Body of pancreas (tissue), 4 donors: ENCODE measurements around the gene PALLD.

Experiments
- CTCF ChIP-seq, 7 experiments: fragments of 450-650 bp in 4 of 7; fragments of 200-600 bp in 3 of 7; sonication (generic) in 3 of 7; IDR thresholded peaks; one replicate each; pipeline ENCODE4 v1.5.1; 2016 to 2019; ENCODE audit warnings: antibody characterized with exemption in 7 of 7
- POLR2A ChIP-seq, 3 donors: fragments of 450-650 bp; IDR thresholded peaks; one replicate each; pipeline ENCODE4 v1.6.1; 2016; ENCODE audit warnings: antibody characterized with exemption in 3 of 3, mild to moderate bottlenecking in 2 of 3

GRCh38 chr4:168716406-168717129 is 219.7 kb downstream of the PALLD start:
- TF ChIP-seq CTCF (IDR thresholded peaks at IDR 0.05) (no peak), POLR2A (IDR thresholded peaks at IDR 0.05) (no peak)
